Gastrocnemius medialis (tissue), 4 donors: ENCODE results near the gene UBALD2.

Source experiments
- POLR2A ChIP-seq, 2 donors: fragments of 450-650 bp; IDR thresholded peaks; one replicate each; pipeline ENCODE4 v1.6.1; 2017; ENCODE audit warnings: antibody characterized with exemption in 2 of 2, mild to moderate bottlenecking in 2 of 2, moderate library complexity in 2 of 2
- TF ChIP-seq, protein P1 (sequence below), 5 experiments: fragments of 450-650 bp in 3 of 5; fragments of 200-600 bp in 2 of 5; sonication (generic) in 2 of 5; IDR thresholded peaks in 4 of 5; conservative IDR thresholded peaks in 1 of 5; 1 replicate in 4 of 5; 2 replicates in 1 of 5; pipeline ENCODE4 v1.5.1; 2016 to 2019; ENCODE audit warnings: antibody characterized with exemption in 5 of 5, mild to moderate bottlenecking in 3 of 5, moderate library complexity in 3 of 5

GRCh38 chr17:76261421-76262215, 3.5 kb upstream of the UBALD2 start:
- no peak for TF ChIP-seq POLR2A (IDR thresholded peaks at IDR 0.05)
- TF ChIP-seq, protein P1, sequence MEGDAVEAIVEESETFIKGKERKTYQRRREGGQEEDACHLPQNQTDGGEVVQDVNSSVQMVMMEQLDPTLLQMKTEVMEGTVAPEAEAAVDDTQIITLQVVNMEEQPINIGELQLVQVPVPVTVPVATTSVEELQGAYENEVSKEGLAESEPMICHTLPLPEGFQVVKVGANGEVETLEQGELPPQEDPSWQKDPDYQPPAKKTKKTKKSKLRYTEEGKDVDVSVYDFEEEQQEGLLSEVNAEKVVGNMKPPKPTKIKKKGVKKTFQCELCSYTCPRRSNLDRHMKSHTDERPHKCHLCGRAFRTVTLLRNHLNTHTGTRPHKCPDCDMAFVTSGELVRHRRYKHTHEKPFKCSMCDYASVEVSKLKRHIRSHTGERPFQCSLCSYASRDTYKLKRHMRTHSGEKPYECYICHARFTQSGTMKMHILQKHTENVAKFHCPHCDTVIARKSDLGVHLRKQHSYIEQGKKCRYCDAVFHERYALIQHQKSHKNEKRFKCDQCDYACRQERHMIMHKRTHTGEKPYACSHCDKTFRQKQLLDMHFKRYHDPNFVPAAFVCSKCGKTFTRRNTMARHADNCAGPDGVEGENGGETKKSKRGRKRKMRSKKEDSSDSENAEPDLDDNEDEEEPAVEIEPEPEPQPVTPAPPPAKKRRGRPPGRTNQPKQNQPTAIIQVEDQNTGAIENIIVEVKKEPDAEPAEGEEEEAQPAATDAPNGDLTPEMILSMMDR (IDR thresholded peaks at IDR 0.05 in 4 of 5, conservative IDR thresholded peaks at IDR 0.05 in 1 of 5), result no peak
